HL-60/S4 treated with retinoic acid at 250 ng/mL for 4 days and 3 days (cell line): ENCODE data around the gene LRRC4B.
"Not testable (repeated sequence)": the region's sequence is repeated elsewhere in the genome, so short reads cannot be mapped to it uniquely, and the experiment has no call there.

ENCODE experiments used
- in situ Hi-C: fragments of 300-500 bp; cut with MboI; formaldehyde crosslinking; loops from 2 replicates; pipeline ENCODE4 v1.7.0; 2022; ENCODE audit warnings: low sequenced_read_pairs

Gene LRRC4B

DNA sequence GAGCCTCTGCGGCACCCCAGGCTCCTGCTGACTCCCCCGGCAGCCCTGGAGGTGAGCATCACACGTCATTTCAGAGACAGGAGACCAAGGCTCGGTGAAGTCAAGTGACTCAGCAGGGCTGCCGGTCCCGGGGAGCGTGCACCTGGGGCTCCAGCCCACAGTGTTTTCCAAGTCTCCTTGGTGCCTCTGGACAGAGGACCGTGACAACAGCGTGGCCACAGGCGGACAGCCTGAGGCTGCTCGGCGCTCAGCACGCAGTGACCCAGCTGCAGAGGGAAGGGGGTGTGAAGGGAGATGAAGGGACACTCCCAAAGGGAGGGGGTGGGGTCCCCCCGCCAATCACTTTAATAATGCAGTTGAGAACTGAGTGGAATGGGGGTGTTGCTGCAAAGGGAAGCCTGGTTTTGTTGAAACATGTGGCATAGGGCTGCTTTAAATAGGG, 37.0 kb downstream of the LRRC4B start:
- in situ Hi-C loops, result no loop called here

DNA sequence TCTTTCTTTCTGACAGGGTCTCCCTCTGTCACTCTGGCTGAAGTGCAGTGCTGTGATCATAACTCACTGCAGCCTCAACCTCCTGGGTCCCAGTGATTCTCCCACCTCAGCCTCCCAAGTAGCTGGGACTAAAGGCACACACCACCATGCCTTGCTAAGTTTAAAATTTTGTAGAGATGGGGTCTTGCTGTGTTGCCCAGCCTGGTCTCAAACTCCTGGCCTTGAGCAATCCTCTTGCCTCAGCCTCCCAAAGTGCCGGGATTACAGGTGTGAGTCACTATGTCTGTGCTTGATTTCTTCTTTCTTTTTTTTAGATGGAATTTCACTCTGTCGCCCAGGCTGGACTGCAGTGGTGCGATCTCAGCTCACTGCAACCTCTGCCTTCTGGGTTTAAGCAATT, 40.2 kb downstream of the LRRC4B start:
- in situ Hi-C loops, result not testable (repeated sequence)

DNA sequence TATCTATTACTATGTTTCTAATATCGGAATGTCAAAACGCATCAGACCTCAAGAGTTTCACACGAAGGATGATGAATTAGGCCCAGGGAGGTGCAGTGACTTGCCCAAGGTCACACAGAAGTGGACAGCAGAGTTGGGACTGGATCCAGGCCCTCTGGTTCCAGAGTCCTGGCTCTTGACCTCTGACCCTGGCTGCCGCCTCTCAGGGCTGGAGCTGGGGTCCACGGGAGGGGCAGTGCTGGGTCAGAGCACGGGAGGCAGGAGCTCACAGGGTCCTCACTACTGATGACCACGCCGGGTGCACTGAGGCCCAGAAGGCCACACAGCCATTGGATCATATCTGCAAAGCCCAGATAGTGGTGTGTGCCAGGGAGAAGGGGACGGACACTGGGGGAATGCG, 45.4 kb downstream of the LRRC4B start:
- in situ Hi-C loops, result no loop called here

DNA sequence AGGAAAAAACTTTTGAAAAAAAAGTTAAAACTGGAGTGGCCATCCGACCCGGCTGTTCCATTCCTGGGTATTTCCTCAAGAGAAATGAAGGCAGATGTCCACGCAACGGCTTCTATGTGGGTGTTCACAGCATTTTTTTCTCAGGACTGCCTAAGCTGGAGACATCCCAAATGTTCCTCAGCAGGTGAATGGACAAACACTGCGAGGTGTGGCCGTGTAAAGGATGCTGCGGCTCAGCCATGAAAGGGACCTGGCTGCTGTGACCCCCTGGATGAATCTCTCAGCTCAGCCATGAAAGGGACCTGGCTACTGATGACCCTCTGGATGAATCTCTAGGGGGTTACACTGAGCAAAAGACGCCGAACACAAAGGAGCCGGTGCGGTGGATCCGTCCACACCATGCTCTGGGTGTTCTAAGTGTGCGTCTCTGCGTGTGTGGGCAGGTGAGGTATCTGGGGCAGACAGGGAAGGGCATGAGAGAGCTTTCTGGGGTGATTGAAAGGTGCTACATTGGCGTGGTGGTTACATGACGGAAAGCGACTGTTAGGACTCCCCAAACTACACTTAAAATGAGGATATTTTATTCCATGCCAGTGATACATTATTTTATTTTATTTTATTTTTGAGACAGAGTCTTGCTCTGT, 47.3 kb downstream of the LRRC4B start:
- in situ Hi-C loops, result no loop called here

DNA sequence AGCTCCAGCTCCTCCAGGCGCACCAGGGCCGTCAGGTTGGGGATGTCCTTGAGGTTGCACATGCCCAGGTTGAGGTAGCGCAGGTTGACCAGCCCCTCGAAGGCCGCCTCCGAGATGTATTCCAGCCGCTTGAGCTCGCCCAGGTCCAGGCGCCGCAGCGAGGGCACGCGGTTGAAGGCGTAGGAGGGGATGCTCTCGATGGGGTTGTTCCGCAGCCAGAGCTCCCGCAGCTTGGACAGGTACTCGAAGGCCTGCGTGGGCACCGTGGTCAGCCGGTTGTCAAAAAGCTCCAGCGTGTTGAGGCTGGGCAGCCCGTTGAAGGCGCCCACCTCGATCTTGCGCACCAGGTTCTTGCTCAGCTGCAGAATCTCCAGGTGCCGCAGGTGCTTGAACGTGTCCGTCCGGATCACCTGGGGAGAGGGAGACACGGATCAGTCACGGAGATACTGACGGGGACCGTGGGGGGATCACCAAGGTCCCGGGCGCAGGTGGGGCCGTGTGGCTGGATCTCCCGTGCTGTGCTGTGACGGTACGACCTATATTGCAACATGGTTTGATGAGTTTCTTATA, 49.1 kb downstream of the LRRC4B start:
- in situ Hi-C loops, result no loop called here

DNA sequence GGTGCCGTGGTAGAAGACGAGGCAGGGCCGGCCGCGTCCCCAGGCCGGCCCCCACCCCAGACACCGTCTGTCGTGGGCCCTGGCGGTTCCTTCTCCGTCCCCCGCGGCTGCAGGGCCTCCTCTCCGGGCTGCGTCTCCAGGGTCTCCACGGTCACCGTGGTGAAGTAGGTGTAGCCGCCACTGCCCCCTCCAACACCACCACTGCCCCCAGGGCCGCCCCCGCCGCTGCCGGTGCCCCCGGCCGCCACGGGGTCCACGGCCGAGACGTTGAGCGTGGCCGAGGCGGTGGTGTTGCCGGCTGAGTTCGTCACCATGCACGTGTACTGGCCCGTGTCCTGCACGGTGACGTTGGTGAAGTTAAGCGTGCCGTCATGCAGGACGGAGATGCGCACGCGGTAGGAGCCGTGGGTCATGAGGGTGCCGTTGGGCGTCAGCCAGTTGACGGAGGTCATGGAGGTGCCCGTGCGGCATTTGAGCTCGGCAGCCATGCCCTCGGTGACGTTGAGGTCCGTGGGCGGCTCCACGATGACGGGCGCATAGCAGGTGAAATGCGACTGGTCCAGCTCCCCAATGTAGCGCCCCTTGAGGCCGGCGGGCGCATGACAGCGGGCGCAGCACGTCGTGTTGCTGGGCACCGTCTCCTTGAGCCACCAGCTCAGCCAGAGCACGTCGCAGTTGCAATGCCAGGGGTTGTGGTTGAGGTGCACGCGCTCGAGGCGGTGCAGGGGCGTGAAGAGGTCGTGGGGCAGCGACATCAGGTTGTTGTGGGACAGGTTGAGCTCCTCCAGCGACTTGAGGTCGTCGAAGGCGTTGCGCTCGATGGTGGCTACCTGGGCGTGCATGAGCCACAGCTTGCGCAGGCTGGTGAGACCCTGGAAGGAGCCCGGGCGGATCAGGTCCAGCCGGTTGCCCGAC, 49.9 kb downstream of the LRRC4B start:
- in situ Hi-C loops, result no loop called here

DNA sequence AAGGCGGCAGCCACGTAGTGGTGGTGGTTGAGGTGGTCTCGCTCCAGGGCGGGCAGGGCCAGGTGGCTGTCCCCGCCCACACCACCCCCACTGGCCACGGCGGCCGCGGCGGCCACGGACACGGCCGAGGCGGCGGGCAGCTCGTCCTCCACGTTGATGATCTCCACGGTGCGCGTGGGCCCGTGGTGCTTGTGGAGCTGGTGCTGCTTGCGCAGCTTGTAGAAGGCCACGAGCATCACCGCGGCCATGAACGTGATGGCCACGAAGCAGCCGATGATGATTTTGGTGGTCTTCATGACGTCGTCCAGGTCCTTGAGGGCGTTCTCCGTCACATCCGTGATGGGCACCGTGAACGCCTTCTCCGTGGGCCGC, 50.5 kb downstream of the LRRC4B start:
- in situ Hi-C loops, result no loop called here

DNA sequence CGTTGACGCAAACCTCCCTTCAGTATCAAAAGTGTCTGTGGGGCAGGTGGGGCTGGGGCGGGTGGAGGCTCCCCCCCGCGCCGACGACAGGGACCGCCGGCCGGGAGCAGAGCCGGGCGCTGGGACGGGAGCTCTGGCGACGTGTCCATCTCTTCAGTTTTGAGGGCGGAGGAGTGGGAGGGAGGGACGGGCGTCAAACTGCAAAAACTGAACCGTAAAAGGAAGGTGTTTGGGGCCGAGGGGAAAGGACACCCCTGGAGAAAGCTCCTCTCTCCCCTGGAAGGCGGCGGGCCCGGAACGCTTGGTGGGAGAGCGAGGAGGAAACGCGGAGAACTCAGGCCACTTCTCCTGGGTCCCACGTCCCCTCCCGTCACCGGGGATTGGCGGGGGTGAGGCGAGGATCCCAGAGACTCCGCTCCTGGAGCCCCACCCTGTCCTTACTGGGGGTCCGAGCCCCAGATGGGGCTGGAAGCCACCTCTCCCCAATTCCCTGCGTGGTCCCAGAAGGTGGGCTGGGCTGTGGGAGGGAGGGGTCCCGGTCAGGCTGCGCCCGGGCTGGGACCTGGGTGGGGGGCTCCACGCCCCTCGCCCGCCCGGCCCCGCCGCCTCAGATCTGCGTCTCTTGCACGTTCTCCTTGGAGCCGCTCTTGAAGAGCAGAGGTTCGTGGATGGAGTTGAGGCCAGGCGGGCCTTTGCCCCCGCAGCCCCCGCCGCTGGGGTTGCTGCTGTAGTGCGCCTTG, 51.1 kb downstream of the LRRC4B start:
- in situ Hi-C loops, result no loop called here

DNA sequence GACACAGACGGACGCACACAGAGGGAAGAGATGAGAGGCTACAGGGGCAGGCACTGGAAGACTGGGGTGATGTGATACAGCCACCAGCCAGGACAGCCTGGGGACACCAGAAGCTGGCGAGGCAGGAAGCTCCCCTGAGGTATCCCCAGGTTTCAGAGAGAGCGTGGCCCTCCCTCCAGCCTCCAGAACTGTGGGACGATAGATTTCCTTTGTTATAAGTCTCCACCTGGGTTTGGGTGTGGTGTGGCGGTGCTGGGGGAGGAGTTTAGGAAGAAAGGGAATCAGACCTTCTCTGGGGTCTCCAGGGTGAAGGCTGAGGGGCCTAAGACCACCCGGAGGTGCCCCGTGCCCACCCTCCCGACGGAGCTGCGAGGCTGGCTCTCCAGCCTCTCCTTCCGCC, 51.8 kb downstream of the LRRC4B start:
- in situ Hi-C loops, result no loop called here

DNA sequence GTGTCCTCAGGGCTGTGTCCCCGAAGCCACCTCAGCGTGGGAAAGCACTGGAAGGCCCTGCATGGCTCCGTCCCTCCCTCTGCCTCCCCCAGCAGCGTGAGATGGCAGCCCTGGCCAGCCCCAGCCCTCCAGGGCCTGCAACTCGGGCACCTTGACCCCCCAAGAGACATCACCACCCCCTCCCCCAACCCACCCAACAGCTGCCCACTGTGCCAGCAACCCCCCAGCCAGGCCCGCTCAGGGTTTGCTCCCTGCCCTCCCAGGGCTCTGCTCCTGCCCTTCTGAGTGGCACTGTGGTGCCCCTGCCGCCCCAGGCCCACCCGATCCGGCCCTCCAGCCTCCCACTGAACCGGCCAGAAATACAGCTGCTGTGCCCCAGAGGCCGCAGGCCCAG, 53.1 kb downstream of the LRRC4B start:
- in situ Hi-C loops, result no loop called here

DNA sequence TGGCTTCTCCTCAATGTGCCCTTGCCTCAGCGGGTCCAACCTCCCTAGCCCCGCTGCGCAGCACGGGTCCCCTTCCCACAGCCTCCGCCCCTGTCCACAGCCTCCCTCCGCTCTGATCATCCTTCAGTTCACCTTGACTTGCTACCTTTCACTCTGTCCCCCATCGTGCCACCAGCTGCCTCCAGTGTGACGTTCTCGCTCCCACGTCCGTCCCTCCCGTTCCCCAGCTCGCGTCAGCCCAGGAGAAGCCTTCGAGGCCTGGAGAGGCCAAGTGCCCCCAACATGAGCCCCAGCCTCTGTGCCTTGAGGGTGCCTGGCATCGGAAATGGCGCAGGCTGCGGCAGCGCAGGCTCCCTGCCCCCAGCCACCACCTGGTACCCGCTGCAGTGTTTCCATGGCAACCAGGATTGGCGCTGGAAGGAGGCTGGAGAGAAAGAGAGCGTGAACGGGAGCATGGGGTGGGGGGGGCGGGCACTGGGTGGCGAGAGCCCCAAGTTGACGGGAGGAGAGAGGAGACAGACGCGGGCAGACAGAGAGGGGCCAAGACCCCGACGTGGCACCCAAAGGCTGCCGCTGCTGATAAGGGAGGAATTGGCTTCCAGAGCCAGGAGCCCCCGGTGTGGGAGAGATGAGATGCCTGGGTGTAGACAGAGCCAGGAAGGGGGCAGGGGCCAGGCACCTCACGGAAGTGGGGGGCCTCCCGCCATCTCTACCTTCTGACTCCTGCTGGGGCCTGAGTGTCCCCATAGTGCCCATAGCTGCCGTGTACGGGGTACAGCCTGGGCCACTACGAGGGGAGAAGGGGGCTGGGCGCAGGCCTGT, 53.7 kb downstream of the LRRC4B start:
- in situ Hi-C loops, result no loop called here

DNA sequence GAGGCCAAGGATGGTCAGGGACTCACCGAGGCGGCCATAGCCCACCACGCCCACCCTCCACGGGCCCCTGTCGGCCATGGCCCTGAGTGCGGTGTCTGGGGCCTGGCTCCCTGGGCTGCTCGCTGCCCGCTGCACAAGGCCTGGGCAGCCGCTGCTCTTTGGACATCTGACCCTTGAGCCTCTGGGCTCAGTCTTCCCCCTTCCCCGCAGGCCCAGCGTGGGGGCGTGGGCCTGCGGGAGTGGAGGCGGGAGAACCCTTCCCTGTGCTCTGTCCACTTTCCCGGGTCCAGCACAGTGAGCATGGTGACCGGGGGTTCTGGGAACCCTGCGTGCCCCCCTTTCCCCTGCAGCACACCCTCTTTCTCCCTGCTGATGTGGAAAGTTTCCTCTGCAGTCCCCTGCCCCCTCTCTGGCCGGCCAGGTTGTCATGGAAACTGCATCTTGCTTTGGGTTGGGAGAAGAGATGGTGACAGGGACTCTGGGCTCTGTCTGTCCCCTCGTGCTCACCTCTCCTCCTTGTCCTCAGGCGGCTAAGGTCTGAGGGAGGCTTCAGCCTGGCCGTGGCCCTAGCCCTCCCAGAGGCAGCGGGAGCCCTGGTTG, 54.4 kb downstream of the LRRC4B start, which contains the start of gene ASPDH:
TSS of gene ASPDH (minus strand) at position 168 of the 600 bp plus-strand sequence. CDS start at position 78, 90 bp downstream.
- in situ Hi-C loops, result no loop called here

DNA sequence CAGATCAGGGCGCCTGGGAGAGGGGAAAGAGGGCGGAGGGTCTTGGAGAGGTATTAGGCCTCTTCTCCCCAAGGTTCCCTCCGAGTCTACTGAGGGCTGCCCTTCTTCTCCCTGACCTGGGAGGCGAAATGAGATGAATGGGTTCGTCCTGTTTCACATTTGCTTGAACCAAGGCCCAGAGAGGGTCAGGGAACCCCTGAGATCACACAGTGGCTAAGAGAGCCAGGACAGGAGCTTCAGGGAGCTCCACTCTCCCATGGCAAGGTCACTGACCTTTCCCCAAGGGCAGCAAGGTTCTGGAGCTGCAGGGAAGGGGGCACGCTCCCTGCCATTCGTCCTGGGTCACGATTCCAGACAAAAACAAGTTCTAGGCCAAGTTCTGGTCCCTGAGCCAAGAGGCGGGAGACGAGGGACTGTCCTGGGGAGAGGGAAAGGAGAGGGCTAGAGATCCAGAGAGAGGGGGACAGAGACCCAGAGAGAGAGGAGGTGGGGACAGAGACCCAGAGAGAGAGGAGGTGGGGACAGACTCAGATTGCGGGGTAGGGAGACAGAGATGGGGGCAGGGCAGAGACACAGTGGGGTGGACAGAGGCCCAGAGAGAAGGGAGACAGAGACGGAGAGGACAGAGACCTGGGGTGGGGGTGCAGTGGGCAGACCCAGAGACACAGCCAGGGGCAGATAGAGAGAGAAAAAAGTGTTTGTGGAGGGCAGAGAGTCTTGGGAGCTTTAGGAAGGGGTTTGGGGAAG, 55.1 kb downstream of the LRRC4B start:
- in situ Hi-C loops, result no loop called here

DNA sequence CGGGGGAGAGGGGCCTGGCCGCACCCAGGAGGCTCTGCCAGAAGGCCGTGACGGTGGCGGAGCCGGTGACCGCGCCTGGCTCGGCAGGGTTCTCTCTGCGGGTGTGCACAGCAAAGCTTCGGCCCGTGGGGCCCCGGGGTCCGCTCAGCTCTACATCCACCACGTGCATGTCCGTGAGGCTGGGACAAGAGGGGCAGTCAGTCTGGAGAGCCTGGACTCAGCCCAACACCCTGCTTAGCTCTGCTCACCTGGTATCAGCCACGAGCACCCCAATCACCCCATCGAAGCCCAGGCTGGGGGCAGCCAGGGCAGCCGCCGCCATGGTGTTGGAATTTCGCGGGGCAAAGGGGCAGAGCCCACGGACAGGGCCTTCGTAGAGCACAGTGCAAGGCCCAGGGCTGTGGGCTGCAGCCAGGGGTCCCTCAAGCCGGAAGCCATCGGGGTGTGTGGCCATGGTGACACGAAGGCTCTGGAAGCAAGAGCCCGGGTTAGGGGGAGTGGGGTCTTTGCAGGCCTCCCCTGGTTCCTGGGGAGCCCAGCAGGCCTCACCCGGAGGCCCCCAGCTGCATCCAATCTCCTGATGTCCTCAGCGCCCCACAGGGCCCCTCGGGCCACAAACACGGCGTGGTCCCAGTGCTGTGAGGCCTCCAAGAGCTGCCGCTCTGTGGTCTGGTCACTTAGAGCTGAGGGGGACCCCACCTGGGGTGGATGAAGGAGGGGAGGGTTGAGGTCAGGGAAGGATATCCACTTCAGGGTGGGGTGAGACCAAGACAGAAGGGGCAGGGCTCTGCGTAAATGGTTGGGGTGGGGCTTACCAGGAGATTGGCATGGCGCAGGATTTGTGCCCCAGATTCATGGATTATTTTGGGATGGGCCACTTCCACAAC, 55.9 kb downstream of the LRRC4B start:
- in situ Hi-C loops, result no loop called here

DNA sequence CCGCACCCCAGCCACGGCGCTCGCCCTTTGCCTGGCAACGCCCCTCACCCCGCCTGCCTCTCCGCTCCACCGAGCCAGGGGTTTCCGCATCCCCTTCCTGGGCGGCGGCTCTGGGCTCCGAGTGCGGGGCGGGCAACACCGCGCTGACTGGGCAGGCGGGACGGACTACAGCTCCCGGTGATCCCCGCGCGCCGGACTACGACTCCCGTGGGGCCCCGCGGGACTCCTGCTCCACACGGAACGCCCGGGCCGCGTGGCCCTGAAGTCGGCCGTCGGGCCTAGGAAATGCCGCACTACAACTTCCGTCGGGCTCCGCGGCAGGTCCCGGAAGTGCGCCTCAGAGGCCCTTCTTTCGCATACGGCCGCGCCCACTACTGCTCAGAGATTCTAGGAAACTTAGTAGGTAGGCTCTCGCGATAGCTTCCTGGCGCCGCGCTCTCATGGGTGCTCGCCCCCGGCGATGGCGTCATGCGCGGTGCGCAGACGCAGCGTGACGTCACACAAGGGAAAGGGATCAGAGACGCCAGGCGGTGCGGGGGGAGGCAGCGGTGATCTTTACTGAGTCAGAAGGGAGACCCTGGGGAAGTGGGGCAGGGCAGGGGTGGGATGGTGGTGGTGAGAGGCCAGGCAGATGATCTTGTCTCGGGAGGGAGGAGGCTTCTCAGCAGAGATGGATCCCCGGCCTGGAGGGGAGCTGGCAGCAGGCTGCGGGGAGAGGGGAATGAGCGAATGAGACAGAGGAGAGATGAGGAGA, 57.0 kb downstream of the LRRC4B start, which contains the start of gene JOSD2:
TSS of gene JOSD2 (minus strand) at position 123 of the 754 bp plus-strand sequence. CDS start 760 bp downstream, outside the sequence.
- in situ Hi-C loops, result no loop called here

DNA sequence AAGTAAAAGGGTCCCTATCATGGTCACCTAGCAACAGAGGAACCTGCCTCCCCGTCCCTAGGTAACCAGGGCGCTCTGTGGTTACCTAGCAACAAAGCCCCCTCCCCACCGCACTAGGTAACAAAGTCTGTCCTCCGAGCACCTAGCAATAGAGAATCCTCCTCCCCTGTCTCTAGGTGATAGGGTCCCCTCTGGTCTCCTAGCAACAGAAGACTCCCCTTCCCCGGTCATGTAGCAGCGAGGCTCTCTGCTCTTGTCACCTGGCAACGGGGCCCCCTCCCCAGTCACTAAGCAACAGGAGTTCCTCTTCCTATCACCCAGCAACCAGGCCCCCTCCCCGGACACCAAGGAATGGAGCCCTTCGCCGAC, 57.6 kb downstream of the LRRC4B start:
- in situ Hi-C loops, result no loop called here

DNA sequence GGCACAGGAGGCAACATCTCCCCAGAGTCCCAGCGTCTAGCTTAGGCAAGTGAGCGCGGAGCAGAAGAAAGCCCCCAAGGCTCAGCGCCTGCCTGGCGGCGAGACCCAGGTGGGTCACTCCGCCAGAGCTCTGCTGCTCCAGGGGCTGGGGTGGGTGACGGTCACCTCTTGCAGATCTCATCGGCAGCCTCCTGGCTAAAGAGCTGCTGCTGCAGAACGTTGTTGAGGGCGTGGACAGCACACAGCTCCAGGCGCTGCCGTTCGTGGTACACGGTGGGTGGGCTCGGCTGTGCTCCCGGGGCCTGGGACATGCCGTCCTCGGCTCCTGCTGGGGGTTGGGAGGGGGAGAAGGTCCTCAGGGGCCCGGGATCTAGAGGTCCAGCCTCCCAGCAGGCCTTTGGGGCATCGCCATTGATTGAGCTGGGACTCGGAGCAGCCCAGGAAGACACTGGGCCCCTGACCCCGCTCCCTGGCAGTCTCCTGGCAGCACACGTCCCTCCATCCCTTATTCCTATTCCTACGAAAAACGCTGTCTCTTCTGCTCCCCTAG, 58.0 kb downstream of the LRRC4B start:
- in situ Hi-C loops, result no loop called here
